ENCODE data around the gene EIF4E2.

The EIF4E2 gene

GRCh38 chr2:232525791-232526371 is 24.6 kb upstream of the EIF4E2 start, which contains the start of gene CHRND:
Gene CHRND (plus strand): TSS chr2:232526160. CDS start chr2:232526216, 56 bp downstream.
- intact Hi-C loops (cut with DNase I; ENCODE audit: low total_unique reads) = no loop called here
- no peak for DNase-seq
- no peak within 1 kb of the TSS for H3K27ac ChIP-seq
- no peaks in the 10 kb centered on the region for H3K36me3 ChIP-seq
- no peaks in the 10 kb centered on the region for H3K9me3 ChIP-seq
- TF ChIP-seq, protein P1, sequence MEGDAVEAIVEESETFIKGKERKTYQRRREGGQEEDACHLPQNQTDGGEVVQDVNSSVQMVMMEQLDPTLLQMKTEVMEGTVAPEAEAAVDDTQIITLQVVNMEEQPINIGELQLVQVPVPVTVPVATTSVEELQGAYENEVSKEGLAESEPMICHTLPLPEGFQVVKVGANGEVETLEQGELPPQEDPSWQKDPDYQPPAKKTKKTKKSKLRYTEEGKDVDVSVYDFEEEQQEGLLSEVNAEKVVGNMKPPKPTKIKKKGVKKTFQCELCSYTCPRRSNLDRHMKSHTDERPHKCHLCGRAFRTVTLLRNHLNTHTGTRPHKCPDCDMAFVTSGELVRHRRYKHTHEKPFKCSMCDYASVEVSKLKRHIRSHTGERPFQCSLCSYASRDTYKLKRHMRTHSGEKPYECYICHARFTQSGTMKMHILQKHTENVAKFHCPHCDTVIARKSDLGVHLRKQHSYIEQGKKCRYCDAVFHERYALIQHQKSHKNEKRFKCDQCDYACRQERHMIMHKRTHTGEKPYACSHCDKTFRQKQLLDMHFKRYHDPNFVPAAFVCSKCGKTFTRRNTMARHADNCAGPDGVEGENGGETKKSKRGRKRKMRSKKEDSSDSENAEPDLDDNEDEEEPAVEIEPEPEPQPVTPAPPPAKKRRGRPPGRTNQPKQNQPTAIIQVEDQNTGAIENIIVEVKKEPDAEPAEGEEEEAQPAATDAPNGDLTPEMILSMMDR (IDR thresholded peaks at IDR 0.05) = no peak
- H3K4me1 ChIP-seq = peaks cover 0 to 37% (median 24%) of the 10 kb centered on the region in 4 donors
- no peak within 1 kb of the TSS for H3K4me3 ChIP-seq
- peaks cover 4 to 69% of the 10 kb centered on the region in 2 donors for H3K27me3 ChIP-seq

DNA sequence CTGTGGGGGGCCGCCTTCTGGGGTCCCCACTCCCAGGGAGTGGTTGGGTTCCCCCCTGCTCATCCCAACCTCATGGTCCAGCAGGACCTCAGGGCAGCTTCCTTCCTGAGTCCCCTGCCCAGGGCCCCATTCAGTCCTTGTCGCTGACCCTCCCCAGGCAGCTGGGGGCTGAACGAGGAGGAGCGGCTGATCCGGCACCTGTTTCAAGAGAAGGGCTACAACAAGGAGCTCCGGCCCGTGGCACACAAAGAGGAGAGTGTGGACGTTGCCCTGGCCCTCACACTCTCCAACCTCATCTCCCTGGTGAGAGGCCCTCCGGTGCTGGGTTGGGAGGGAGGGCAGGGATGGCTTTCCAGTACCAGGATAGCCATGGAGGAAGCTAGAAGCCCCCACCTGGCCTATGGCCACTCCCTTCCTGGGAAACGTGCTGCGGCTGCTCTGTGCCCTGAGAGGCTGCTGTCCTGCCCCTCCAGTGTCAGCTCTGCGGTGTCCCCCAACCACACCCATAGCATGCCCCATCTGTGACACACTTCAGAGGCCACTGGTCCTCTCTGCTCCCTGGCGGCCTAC is 24.0 kb upstream of the EIF4E2 start:
- TF ChIP-seq, protein P1 (IDR thresholded peaks at IDR 0.05) = no peak

GRCh38 chr2:232527905-232528470 is 22.5 kb upstream of the EIF4E2 start:
- H3K9me3 ChIP-seq = no peaks in the 10 kb centered on the region
- no peak overlapping the region for H3K27ac ChIP-seq
- no peak overlapping the region for H3K4me3 ChIP-seq
- no peak for DNase-seq
- TF ChIP-seq, protein P1 (IDR thresholded peaks at IDR 0.05) = no peak
- H3K36me3 ChIP-seq = no peaks in the 10 kb centered on the region
- intact Hi-C loops (cut with DNase I; ENCODE audit: low total_unique reads) = no loop called here
- peaks cover 0 to 23% (median 11%) of the 10 kb centered on the region in 4 donors for H3K4me1 ChIP-seq
- peaks cover 0 to 48% of the 10 kb centered on the region in 2 donors for H3K27me3 ChIP-seq

More for the DNA sequence above, 24.0 kb upstream of the EIF4E2 start:
- no peaks in the 10 kb centered on the region for H3K36me3 ChIP-seq
- H3K4me1 ChIP-seq = peaks cover 0 to 37% (median 24%) of the 10 kb centered on the region in 4 donors
- no peak for DNase-seq
- H3K9me3 ChIP-seq = no peaks in the 10 kb centered on the region
- peaks cover 4 to 64% of the 10 kb centered on the region in 2 donors for H3K27me3 ChIP-seq
- intact Hi-C loops (cut with DNase I; ENCODE audit: low total_unique reads) = no loop called here
- no peak overlapping the region for H3K4me3 ChIP-seq
- H3K27ac ChIP-seq = no peak overlapping the region

GRCh38 chr2:232528746-232529460 is 21.6 kb upstream of the EIF4E2 start:
- Histone ChIP-seq H3K27me3 (peaks cover 0 to 39% of the 10 kb centered on the region in 2 donors), H3K36me3 (no peaks in the 10 kb centered on the region), H3K9me3 (no peaks in the 10 kb centered on the region), H3K4me3 (no peak overlapping the region), H3K4me1 (peaks cover 0 to 14% (median 5%) of the 10 kb centered on the region in 4 donors), H3K27ac (no peak overlapping the region)
- TF ChIP-seq, protein P1 (IDR thresholded peaks at IDR 0.05) = no peak
- DNase-seq = no peak
- intact Hi-C loops (cut with DNase I; ENCODE audit: low total_unique reads) = no loop called here

DNA sequence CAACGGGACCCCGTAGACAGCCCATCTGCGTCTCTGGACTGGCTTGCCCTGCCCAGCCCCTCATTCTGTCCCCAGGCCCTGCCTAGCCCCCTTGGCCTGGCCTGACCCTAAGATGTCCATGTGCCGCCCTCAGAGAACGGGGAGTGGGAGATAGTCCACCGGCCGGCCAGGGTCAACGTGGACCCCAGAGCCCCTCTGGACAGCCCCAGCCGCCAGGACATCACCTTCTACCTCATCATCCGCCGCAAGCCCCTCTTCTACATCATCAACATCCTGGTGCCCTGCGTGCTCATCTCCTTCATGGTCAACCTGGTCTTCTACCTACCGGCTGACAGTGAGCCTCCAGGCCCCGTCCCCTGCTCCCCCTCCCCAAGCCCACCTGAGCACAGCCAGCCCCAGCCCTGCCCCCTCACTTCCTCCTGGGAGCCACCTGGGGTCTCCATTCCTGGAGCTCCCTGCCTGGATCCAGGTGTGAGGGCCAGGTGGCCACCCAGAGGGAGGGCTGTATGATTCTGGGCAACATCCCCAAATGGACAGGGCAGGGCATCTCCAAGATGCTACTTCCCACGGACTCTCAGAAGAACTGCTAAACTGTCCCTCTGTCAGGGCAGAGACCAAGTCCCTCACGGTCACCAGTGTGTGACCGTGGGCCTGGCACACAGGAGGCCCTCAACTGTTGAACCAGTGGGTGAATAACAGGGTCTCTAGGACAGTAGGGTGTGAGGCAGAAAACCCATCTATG is 20.5 kb upstream of the EIF4E2 start:
- intact Hi-C loops (cut with DNase I; ENCODE audit: low total_unique reads) = no loop called here
- peaks cover 0 to 30% of the 10 kb centered on the region in 2 donors for H3K27me3 ChIP-seq

More for the DNA sequence above, 20.5 kb upstream of the EIF4E2 start:
- no peaks in the 10 kb centered on the region for H3K36me3 ChIP-seq
- peaks cover 0 to 8% (median 0%) of the 10 kb centered on the region in 4 donors for H3K4me1 ChIP-seq
- no peaks in the 10 kb centered on the region for H3K9me3 ChIP-seq
- H3K27ac ChIP-seq = no peak overlapping the region
- TF ChIP-seq, protein P1 (IDR thresholded peaks at IDR 0.05) = no peak
- no peak for DNase-seq
- no peak overlapping the region for H3K4me3 ChIP-seq

All from tibial artery (tissue), 4 donors.